ENCODE measurements around the gene BEND3. TPM values are rescaled to one million over a fixed set of nuclear protein-coding genes. Genes with fewer than 3 reads are reported as not detected.
A peak's percentile ranks its signal among the peaks of the same experiment; 100 is the strongest.
"Not testable (repeated sequence)": the region's sequence is repeated elsewhere in the genome, so short reads cannot be mapped to it uniquely, and the experiment has no call there.

The BEND3 gene
- total RNA-seq, 1 donor from 2014 or later: 1.2 TPM

DNA sequence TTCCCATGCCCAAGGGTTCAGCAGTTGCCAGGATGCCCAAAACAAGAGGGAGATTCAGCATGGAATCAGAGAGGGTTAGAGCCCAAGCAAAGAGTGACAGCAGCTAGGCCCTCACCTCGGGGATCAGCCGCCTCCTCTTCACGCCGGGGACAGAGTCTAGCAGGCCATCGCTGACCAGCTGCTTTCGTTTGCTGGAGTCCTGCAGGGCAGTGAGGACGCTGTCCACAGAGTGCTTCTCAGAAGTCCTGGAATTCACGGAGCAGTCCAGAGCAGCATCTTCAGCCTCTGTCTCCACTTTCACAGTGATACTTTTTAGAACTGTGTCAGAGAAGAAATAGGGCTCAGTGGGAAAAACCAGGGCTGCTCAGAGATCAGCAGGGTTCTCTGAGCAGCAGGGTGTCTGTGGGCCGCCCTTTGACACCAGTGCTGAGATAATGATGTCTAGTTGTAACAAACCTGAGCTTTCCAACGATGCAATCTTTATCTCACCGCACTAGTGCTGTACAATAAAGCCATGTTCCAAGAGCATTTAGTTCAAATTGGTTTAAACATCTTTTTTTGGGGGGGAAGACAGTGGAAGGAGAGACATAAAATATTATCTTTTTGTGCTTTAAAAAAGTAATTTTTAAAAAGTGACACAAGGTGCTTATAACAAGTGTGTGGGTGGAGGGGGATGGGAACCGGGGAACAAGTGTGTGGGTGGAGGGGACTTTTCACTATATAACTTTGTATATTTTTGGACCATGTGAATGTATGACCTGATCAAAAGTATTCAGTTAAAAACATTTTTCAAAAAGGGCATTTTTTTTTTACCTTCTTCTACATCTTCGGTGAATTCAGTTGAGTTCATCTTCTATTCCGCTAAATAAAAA lies 16.6 kb downstream of the BEND3 start:
- intact Hi-C loops (cut with micrococcal nuclease): no loop called here
- ATAC-seq (no peak), DNase-seq (no peak)

DNA sequence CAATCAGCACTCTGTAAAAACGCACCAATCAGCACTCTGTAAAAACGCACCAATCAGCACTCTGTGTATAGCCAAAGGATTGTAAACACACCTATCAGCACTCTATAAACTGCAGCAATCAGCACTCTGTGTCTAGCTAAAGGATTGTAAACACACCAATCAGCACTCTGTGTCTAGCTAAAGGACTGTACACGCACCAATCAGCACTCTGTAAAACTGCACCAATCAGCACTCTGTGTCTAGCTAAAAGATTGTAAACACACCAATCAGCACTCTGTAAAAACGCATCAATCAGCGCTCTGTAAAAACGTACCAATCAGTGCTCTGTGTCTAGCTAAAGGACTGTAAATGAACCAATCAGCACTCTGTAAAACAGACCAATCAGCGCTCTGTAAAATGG lies 30.9 kb downstream of the BEND3 start:
- DNase-seq; ATAC-seq; intact Hi-C loops (cut with micrococcal nuclease): not testable (repeated sequence)

DNA sequence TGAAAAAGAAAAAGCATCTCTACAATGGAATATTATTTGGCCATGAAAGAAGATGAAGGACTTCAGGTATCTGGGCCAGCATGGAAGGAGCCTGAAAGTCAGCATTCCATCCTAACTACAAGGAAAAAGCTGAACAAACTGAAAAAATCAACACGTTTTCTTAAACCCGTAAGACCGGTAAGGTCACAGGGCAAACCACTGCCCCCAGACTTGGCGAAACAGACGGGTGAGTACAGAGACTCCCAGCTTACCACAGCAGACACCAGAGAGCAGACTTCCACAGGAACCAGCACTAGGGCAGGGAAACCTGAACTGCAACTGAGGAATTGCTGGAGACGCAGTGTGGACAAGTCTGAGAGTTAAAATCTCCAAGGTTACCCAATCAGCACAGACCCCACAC lies 31.4 kb downstream of the BEND3 start:
- ATAC-seq (no peak), DNase-seq (no peak)
- intact Hi-C loops (cut with micrococcal nuclease): no loop called here

DNA sequence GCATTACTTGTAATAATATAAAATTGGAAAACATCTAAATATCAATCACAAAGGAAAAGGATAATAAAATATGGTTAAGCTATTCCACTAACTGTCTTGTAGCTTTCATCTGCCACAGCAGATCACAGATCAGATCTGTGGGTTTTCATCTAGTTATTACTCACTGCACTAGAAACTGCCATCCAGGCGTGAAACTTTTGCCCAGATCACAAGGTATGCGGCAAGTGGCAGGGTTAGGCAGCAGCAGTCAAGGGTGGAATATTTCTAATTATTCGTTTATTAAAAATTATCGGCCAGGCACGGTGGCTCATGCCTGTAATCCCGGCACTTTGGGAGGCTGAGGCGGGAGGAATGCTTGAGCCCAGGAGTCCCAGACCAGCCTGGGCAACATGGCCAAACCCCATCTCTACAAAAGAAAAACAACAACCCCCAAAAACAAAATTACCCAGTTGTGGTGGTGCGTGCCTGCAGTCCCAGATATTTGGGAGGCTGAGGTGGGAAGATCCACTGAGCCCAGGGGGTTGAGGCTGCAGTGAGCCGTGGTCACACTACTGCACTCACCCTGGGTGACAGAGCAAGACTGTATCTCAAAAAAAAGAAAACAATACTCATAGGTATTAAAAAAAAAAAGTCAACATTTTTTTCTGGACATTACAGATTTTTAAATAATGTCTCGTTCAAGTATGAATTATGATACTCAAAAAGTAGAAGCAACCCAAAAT lies 32.1 kb downstream of the BEND3 start:
- intact Hi-C loops (cut with micrococcal nuclease): no loop called here

DNA sequence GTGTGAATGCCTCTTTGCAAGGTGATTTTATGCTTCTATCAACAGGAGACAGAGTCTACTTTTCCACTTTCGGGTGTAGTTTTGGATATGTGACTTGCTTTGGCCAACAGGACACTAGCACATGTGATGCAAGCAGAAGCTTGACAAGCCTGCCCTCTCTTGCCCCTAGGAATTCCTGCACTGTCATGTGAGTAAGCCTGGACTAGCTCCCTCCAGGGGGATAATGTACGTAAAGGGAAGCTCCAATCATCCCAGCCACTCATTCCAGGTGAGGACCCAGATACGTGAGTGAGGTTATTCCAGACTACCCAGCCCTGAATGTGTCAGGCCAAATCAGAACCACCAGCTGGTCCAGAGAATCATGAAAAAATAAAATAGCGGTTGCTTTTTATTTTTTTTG lies 33.3 kb downstream of the BEND3 start:
- intact Hi-C loops (cut with micrococcal nuclease): no loop called here
- ATAC-seq: peak; percentile 76
- DNase-seq: no peak

More for the DNA sequence above, 32.1 kb downstream of the BEND3 start:
- DNase-seq: no peak
- no peak for ATAC-seq

DNA sequence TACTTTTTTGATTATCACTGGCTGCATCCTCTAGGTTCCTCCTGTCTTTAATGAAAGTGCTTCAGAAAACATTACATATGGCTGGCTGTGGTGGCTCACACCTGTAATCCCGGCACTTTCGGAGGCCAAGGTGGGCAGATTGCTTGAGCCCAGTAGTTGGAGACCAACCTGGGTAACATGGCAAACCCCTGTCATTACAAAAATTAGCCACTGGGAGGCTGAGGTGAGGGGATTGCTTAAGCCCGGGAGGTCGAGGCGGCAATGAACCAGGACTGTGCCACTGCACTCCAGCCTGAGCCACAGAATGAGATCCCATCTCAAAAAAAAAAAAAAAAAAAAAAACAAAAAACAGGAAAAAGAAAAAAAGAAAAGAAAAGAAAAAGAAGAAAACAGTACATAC lies 35.3 kb downstream of the BEND3 start:
- intact Hi-C loops (cut with micrococcal nuclease): no loop called here
- DNase-seq (no peak), ATAC-seq (peak; percentile 27)

DNA sequence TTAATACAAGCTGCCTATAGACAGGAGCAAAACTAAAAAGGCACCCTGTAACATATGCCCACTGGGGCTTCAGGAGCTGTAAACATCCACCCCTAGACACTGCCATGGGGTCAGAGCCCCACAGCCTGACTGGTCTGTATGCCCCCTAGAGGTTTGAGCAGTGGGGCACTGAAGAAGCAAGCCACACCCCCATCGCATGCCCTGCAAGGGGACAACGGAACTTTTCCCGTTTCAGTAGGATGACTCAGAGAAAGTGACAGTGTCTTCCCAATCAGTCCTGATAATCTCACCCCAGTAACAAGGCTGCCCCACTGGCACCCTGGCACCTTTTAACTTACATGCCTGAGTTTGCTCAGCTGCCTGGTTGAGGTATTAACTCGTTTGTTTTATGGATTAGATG lies 35.9 kb downstream of the BEND3 start:
- no peak for ATAC-seq
- intact Hi-C loops (cut with micrococcal nuclease): no loop called here
- DNase-seq: no peak

DNA sequence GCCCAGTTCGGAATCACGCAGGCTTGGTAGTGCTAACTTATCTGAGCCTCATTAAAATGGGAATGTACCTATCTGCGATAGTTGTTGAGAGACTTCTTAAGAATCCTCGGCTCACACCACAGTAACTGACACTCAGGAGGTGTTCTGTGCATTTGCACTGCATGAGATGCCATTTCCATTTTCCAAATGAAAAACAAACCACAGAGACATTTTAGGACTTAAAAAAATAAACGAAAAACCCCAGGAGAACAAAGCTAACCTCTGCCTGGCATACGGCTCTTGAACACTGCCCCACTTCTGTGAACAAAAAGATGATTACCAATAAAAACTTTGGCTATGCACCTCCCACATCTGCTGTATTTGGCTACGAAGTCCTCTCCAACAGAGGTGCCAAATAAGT lies 37.6 kb downstream of the BEND3 start:
- intact Hi-C loops (cut with micrococcal nuclease): no loop called here
- ATAC-seq: no peak
- no peak for DNase-seq

DNA sequence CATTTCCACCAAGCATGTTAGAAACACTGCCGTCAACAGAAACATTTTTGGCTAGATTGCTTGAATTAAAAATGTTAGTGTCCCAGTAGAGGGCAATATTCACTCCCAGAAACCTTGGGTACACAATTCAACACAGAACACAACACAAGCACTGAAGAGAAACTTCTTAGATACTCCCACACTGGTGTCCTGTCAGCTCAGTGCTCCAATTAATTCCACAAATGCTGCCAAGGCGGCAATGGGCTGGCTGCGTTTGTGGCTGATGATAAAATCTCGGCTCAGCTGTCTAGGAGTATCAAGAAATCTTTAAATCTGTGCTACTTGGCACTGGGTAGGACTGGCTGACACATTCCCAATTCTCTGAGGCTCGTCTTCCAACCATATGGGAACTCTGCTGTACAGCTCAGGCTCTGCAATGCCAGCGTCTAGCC lies 39.3 kb downstream of the BEND3 start:
- intact Hi-C loops (cut with micrococcal nuclease): no loop called here
- ATAC-seq (no peak), DNase-seq (no peak)

DNA sequence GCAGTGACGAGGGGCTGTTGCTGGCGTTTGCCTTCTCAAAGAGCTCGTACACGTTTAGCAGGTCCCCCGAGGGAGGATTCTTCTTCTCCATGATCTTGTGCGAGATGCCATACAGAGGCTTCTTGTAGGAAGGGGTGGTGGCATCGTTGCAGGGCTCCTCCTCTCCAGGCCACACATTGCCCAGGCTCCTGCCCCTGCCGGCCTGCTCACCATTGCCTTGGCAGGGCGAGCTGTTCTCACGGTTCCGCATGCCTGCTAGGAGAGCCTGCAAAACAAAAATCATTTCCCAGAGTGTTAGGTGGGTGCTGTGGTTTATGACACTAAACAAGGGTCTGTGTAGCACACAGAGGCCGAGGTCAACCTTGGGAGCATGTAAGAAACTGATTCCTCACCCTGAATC lies 44.6 kb downstream of the BEND3 start:
- intact Hi-C loops (cut with micrococcal nuclease): no loop called here
- ATAC-seq: no peak
- DNase-seq: no peak

DNA sequence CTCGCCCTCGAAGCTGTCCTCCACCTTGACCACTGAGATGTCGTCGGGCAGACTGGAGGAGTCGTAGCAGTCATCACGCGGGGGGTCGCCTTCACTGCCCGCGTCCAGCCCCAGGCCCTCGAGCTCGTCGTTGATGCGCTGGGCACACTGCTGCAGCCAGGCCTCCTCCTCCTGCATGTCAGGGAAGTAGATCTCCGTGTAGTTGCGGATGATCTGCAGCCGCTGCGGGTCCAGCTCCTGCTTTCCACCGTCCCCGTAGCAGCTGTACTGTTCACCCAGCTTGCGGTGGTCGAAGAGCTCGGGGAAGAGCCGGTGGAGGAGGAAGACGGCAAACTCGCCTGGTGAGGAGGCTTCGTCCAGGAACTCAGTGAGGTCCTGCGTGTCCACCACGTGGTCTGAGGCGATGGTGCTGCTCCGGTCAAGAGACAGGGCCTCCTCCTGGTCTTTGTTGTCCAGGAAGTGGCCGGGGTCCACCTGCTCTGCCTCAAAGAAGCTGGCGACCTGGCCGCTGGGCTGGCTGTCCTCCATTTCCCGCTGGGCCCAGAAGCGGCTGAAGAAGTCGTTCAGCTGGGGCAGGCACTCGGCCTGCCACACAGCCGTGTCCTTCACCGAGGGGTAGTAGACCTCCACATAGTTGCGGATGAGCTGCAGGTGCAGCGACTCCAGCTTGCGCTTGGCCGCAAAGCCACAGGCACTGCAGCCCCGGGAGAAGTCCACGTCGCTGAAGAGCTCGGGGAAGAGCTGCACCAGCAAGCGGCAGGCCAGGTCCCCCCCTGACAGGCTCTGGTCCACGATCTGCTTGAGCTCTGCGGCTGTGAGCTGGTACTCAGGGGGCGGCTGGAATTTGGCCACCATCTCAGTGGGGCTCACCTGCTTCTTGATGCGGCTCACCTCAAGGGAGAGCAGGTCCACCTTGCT lies 45.4 kb downstream of the BEND3 start:
- ATAC-seq (no peak), DNase-seq (no peak)
- intact Hi-C loops (cut with micrococcal nuclease): no loop called here

DNA sequence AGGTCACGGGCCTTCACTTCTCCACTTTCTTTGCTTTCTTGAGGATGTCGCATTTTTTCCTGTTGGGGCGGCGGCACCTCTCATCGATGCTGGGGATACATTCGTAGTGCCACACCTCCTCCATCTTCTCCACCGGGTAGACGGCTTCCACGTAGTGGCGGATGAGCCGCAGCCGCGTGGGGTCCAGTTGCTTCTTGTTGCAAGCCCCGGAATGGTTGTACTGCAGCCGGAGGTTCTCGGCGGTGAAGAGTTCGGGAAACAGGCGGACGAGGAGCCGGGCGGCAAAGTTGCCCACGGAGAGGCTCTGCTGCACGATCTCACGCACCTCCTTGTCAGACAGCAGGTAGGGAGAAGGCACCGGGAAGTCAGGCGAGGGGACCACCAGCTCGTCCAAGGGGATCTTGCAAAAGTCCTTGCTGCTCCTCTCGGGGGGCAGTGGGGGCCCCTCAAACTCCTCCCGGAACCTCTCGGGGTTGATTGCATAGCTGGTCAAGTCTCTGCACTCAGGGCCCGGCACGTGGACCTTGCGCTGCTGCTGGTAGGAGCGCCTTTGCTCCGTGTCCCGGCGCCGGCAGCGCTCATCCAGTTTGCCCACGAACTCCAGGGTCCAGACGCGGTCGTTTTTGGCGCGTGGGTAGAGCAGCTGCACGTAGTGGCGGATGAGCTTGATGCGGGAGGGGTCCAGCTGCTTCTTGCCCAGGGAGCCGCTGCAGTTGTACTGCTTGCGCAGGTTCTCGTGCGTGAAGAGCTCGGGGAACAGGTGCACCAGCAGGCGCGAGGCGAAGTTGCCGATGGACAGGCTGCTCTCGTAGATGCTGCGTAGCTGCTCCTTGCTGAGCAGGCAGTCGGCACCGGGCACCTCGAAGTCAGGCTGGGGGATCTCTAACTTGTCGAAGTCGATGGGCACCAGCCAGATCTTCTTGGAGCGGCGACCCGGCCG lies 46.4 kb downstream of the BEND3 start:
- intact Hi-C loops (cut with micrococcal nuclease): no loop called here
- DNase-seq: no peak
- no peak for ATAC-seq

DNA sequence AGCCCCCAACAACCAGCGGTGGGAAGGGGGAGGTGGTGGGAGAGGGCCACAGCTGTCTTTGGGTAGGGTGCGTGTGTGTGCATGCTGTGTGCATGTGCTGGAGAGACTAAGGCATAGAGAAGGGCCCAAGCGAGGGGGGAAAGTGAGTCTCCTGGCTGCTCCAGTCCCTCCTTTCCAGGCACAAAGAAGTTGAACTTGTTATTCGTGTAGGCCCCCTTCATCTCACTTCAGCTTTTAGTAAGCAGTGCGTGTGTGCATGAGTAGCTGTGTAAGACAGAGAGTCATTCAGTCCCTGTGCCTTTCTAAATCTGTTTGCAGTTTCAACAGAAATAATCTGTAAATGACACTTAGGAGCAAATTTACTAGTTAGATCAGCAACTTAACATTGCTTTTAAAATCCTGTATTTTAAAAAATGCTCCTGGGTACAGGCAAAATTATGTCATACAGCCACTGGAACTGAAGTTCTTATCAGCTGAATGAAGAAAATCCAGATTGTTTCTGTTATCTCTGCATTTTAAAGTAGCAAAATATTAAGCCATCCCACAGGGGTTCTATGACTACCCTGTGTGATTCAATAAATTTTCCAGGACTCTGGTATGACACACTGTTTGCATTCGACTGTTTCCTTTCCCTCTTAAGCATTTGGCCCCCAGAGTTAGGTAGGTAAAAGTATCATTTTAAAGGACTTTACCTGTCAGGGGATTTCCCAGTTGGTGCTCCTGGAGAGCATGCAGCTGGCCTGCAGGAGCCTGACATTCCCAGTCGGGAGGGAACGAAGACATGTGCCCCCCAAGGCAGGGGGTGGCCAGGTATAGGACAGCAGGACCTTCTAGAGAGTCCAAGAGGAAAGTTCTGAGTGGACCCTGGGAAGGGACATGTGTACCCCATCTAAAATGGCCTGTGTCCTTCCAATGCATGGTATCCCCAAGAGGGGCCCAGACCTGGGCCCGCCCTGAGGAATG lies 48.3 kb downstream of the BEND3 start:
- intact Hi-C loops (cut with micrococcal nuclease): no loop called here
- no peak for ATAC-seq
- DNase-seq: no peak

DNA sequence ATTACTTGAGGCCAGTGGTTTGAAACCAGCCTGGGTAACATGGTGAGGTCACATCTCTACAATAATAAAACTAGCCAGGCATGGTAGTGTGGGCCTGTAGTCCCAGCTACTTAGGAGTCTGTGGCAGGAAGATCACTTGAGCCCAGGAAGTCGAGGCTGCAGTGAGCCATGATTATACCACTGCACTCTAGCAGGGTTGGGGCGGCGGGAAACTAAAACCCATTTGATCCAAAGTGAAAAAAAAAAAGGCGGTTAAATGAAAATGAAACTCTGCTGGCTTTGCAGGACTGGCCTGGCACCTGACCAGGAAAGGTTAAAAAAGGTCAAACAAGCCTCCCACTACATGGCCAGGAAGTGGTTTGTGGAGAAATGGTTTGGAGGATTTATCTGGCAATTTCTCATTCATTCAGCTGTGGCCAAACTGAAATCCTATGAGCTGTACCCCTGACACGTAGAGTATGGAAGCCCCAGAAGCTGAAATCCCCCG lies 50.7 kb downstream of the BEND3 start:
- DNase-seq (no peak), ATAC-seq (peak; percentile 43)
- intact Hi-C loops (cut with micrococcal nuclease): no loop called here

DNA sequence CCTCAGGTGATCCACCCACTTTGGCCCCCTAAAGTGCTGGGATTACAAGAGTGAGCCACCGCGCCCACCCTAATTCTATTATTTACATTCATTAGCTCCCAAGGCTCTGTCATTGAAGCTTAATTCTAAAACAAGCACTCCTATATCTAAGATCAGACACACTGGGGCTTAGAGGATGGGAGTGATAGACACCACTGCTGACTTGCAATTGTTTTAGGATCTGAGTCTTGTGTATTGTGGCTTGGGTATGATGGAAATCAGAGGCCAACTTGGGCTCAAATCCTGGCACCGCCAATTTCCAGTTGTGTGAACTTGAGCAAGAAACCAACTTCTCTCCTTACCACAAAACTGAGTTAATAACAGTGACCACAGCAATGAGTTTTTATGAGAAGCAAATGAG lies 52.6 kb downstream of the BEND3 start:
- DNase-seq (no peak), ATAC-seq (no peak)
- intact Hi-C loops (cut with micrococcal nuclease): no loop called here

DNA sequence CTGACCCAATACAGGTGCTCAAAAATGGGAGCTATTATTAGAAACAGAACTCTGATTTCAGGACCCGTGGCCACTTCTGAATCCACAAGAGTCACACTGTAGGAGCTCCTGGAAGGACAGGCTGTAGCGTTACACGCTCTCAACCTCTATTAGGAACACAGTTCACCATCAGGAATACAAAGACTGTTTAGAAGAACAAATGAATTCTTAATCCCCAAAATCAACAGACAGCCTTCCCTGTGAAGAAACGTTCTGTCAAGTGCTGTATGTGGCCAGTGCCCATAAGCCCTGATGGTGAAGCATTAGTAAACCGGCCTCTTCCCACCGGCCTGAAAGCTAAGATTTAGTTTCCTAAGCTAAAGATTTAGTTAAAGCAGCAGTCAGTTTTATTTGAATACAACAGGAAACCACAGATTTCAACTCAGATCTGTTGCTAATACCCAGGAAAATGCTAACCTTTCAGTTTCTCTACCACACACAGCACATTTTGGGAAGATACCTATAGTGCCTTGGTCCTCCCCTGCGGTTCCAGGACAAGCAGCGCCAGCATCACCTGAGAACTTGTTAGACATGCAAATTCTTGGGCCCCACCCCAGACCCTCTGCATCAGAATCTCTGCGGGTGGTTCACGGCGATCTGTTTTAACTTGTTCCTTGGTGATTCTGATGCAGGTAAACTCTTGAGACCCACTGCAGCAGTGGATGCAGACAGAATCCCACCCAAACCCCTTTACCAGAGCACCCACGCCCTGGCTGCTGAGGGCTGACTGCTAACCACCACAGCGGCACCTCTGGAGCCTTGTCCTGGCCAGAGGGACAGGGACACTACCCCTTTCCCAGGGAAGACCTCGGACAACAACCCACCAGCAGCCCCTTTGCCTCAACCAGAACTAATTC lies 53.9 kb downstream of the BEND3 start:
- intact Hi-C loops (cut with micrococcal nuclease): no loop called here
- no peak for ATAC-seq
- no peak for DNase-seq
